ENCODE results near the gene HAO2. TPM values are rescaled to one million over a fixed set of nuclear protein-coding genes. Genes with fewer than 3 reads are reported as not detected.

HAO2 gene
- total RNA-seq, 1 experiment from 2014 or later: 0.13 TPM

DNA sequence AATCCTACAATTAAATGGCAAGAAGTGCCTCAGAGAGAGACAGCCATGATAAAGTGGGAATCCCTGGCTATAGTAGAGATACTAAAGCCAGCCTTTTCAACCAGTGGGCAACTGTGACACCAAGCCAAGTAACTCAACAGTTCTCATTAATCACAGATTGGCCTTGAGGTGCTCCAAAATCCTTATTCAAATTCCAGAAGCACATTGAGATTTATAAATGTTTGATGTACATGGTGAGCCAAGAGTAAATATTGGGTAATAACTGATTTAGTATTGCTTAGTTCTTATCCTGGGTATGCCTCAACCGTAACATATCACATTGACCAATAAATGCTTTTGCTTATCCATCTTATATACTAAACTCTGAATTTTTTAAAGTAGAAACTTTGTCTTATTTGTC is 17.1 kb downstream of the HAO2 start:
- H3K36me3 Mint-ChIP-seq (ENCODE audit: insufficient read depth in 1 of 3, low read depth in 3 of 3): no peaks in the 10 kb centered on the region

More for the DNA sequence above, 17.1 kb downstream of the HAO2 start:
- no peaks in the 10 kb centered on the region; the same call in 1 of the 2 replicates for H3K27me3 ChIP-seq (ENCODE audit: insufficient read depth, low read length)
- H3K27ac ChIP-seq (ENCODE audit: insufficient read length, low read depth, low read length): no peak overlapping the region
- Mint-ChIP-seq H3K27me3 (ENCODE audit: low read depth) (no peaks in the 10 kb centered on the region), H3K27ac (no peak overlapping the region), H3K4me1 (peaks cover 14% of the 10 kb centered on the region in 2 experiments), H3K4me3 (no peak overlapping the region), H3K9me3 (no peaks in the 10 kb centered on the region; a peak in 1 of 5 replicates)
- no peak overlapping the region for H4K5ac ChIP-seq (ENCODE audit: insufficient read length, low read depth, low read length)
- no peak overlapping the region for H2BK20ac ChIP-seq (ENCODE audit: low read depth, low read length, poor library complexity, severe bottlenecking)
- no peak overlapping the region for H2BK120ac ChIP-seq (ENCODE audit: low read depth, low read length, poor library complexity, severe bottlenecking)
- H2BK12ac ChIP-seq (ENCODE audit: insufficient read length, low read depth, low read length): no peak overlapping the region
- no peak overlapping the region for H4K8ac ChIP-seq (replicated peaks; ENCODE audit: insufficient read length, low read depth, low read length)
- no peak overlapping the region for H3K9ac ChIP-seq (ENCODE audit: extremely low read depth, insufficient read length, low read length)
- no peak overlapping the region for H4K91ac ChIP-seq (ENCODE audit: insufficient read length, low read depth, low read length)
- H3K14ac ChIP-seq (ENCODE audit: insufficient read depth, low read length): no peak overlapping the region
- no peaks in the 10 kb centered on the region for H3K9me3 ChIP-seq (ENCODE audit: control insufficient read depth, low read depth, low read length)
- no peak overlapping the region for H2BK5ac ChIP-seq (ENCODE audit: insufficient read length, low read length)
- H2AK5ac ChIP-seq (ENCODE audit: insufficient read length, low read length): no peak overlapping the region
- no peak overlapping the region for H2BK15ac ChIP-seq (ENCODE audit: low read depth, low read length)
- no peak overlapping the region for H3K18ac ChIP-seq (ENCODE audit: insufficient read length, low read depth, low read length)
- H3K79me2 ChIP-seq (ENCODE audit: insufficient read depth, low read length): no peaks in the 10 kb centered on the region
- no peak overlapping the region for H2AFZ ChIP-seq (ENCODE audit: low read length)
- no peak overlapping the region for H3T11ph ChIP-seq (ENCODE audit: low read length)
- TF ChIP-seq, protein P1, sequence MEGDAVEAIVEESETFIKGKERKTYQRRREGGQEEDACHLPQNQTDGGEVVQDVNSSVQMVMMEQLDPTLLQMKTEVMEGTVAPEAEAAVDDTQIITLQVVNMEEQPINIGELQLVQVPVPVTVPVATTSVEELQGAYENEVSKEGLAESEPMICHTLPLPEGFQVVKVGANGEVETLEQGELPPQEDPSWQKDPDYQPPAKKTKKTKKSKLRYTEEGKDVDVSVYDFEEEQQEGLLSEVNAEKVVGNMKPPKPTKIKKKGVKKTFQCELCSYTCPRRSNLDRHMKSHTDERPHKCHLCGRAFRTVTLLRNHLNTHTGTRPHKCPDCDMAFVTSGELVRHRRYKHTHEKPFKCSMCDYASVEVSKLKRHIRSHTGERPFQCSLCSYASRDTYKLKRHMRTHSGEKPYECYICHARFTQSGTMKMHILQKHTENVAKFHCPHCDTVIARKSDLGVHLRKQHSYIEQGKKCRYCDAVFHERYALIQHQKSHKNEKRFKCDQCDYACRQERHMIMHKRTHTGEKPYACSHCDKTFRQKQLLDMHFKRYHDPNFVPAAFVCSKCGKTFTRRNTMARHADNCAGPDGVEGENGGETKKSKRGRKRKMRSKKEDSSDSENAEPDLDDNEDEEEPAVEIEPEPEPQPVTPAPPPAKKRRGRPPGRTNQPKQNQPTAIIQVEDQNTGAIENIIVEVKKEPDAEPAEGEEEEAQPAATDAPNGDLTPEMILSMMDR (conservative IDR thresholded peaks at IDR 0.05): no peak
- H3K23ac ChIP-seq (ENCODE audit: insufficient read length, low read depth, low read length): no peak overlapping the region
- H4K20me1 ChIP-seq (ENCODE audit: control insufficient read depth, insufficient read depth, insufficient read length): no peaks in the 10 kb centered on the region
- no peak overlapping the region for H3K4ac ChIP-seq (ENCODE audit: low read depth, low read length)
- H3K79me1 ChIP-seq (ENCODE audit: insufficient read depth, low read depth, low read length, poor library complexity, severe bottlenecking): no peaks in the 10 kb centered on the region
- no CpG with 5 or more reads among the region's 1 CpG for WGBS (ENCODE audit: extremely low coverage, insufficient read length, low lambda C conversion rate)
- no peak overlapping the region for H3K56ac ChIP-seq (ENCODE audit: insufficient read length, low read depth, low read length)
- no peak overlapping the region for H3K4me2 ChIP-seq (ENCODE audit: insufficient read depth, insufficient read length, low read length)
- no peaks in the 10 kb centered on the region for H3K23me2 ChIP-seq (ENCODE audit: insufficient read length, low read depth, low read length, poor library complexity, severe bottlenecking)
- peaks cover 7% of the 10 kb centered on the region; the same call in 1 of the 2 replicates for H3K4me1 ChIP-seq (ENCODE audit: insufficient read depth, low read length)
- no peak for DNase-seq
